ENCODE results near the gene ACO1. TPM values are rescaled to one million over a fixed set of nuclear protein-coding genes. Genes with fewer than 3 reads are reported as not detected.

The ACO1 gene
- 10 to 100 TPM; 15.3 to 15.7 TPM for total RNA-seq

DNA sequence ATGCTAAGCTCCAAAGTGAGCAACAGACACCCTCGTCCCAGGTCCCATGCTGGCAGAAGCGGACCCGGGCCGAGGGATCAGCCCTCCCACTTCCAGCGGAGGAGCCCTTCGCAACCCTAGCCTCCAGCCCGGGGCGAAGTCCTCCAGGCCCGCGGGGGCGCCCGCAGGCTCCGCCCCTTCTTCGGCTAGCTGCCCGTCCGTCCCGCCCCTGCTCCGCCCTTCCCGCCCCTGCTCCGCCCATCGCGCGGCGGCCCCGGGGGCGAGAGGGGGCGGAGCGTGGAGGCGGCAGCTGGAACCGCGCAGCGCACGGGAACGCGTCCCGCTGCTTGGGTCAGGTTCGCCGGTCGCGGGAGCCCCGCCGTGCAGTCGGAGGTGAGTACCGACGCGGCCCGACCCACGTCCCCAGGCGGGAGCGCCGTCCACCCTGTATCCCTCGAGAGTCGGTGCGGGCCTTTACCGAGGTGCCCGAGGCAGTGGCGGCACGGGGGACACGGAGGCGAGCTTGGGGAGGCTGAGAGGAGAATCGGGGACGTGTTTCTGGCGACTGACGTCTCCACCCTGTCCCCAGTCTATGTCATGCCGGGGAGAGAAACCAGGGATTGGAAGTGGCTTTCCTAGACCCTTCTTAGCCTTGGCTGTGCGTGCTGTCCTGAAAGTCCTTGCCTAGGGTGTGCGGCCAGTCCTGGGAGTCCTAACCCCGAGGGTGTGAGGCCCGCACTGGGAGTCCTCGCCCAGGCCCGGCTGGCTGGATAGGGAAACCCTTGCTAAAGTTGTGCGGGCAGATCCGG, at the start of gene ACO1:
Gene ACO1 (plus strand): TSS at position 280 of the 788 bp plus-strand sequence. CDS start 20,864 bp downstream, outside the sequence.
- no peak within 1 kb of the TSS for H3K27ac Mint-ChIP-seq
- TF ChIP-seq, protein P1, sequence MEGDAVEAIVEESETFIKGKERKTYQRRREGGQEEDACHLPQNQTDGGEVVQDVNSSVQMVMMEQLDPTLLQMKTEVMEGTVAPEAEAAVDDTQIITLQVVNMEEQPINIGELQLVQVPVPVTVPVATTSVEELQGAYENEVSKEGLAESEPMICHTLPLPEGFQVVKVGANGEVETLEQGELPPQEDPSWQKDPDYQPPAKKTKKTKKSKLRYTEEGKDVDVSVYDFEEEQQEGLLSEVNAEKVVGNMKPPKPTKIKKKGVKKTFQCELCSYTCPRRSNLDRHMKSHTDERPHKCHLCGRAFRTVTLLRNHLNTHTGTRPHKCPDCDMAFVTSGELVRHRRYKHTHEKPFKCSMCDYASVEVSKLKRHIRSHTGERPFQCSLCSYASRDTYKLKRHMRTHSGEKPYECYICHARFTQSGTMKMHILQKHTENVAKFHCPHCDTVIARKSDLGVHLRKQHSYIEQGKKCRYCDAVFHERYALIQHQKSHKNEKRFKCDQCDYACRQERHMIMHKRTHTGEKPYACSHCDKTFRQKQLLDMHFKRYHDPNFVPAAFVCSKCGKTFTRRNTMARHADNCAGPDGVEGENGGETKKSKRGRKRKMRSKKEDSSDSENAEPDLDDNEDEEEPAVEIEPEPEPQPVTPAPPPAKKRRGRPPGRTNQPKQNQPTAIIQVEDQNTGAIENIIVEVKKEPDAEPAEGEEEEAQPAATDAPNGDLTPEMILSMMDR (IDR thresholded peaks at IDR 0.05), result no peak
- DNase-seq (peak; percentile 83), ATAC-seq (peak; percentile 97)
- peaks cover 12% of the 10 kb centered on the region for H3K27me3 Mint-ChIP-seq
- intact Hi-C loops (cut with micrococcal nuclease), result no loop called here
- no peaks in the 10 kb centered on the region for H3K36me3 Mint-ChIP-seq (ENCODE audit: low read depth)
- CTCF ChIA-PET, result interaction anchor here (0.7 to 6.8 kb wide), 11 partner anchors 10 to 568 kb away, joined by 3 to 102 read pairs (median 5); partner anchors contain the start of genes NDUFB6, RIGI, SMIM27 and TOPORS
- H3K4me3 Mint-ChIP-seq, result peak within 1 kb of the TSS; percentile 81
- H3K9me3 Mint-ChIP-seq, result no peaks in the 10 kb centered on the region
- H3K4me1 Mint-ChIP-seq (ENCODE audit: low read depth), result peaks cover 17% of the 10 kb centered on the region
- POLR2A ChIA-PET, result no interaction called here

DNA sequence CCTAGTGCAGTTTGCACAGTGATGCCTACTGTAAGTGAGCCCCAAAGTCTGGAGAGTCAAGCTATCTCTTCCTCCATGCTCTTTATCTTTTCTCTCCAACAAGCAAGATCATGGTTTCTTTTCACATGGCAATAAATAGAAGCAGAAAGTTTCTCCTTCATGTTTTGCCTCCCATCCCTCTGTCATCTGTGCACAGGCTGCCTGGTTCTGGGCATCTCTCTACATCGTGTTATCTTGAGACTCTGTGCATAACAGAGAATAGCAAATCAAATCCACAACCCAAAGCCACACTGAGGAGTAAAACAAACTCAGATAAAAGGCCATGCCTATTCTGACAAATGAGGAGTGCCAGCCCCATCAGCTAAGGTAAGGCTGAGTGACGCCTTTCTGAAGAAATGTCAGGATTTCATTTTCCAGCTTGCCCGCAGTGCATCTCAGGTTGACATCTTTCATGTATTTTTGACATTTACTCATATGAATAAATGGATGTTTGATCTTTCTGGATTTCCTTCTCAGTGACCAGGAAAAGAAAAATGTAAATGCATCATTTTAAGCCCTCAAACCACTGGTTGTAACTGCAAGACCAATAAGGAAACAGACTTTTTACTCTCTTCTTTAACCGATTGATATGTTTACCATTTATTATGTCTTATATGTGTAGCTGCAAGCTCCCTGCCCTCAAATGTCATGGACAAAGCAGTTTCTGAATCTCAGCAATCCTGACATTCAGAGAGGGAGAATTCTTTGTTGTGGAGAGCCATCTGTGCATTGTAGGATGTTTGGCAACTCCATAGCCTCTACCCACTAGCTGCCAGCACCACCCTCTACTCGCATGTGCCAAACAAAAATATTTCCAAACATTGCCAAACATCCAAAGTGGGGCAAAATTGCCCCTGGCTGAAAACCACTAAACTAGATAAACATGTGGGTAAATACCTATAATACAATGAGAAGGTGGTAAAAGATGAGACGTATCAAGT, 49.2 kb upstream of the ACO1 start:
- Mint-ChIP-seq H3K36me3 (ENCODE audit: low read depth) (no peaks in the 10 kb centered on the region), H3K9me3 (no peaks in the 10 kb centered on the region), H3K27me3 (peaks cover 2% of the 10 kb centered on the region), H3K4me3 (no peak overlapping the region), H3K4me1 (ENCODE audit: low read depth) (no peaks in the 10 kb centered on the region), H3K27ac (no peak overlapping the region)
- intact Hi-C loops (cut with micrococcal nuclease), result no loop called here
- ChIA-PET CTCF (no interaction called here), POLR2A (no interaction called here)
- ATAC-seq (no peak), DNase-seq (no peak)
- TF ChIP-seq, protein P1 (IDR thresholded peaks at IDR 0.05), result no peak

DNA sequence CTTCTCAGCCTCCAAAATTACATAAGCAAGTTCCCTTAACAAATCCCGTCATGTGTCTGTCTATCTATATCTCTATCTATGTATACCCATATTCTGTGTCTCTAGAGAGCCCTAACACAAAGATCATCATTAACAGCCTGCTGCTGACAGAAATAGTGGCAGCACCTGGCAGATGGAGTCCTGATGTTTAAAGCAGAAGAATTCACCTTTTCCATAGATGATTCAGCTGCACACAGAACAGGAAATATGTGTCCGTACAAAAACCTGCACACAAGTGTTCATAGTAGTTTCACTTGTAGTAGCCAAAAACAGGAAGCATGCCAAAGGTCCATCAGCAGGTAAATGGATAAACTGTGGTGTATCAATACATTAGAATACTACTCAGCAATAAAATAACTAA, 45.0 kb upstream of the ACO1 start:
- TF ChIP-seq, protein P1 (IDR thresholded peaks at IDR 0.05), result no peak
- Mint-ChIP-seq H3K4me3 (no peak overlapping the region), H3K27me3 (no peaks in the 10 kb centered on the region), H3K36me3 (ENCODE audit: low read depth) (no peaks in the 10 kb centered on the region), H3K4me1 (ENCODE audit: low read depth) (peaks cover 7% of the 10 kb centered on the region), H3K27ac (no peak overlapping the region), H3K9me3 (no peaks in the 10 kb centered on the region)
- CTCF ChIA-PET, result no interaction called here
- POLR2A ChIA-PET, result no interaction called here
- intact Hi-C loops (cut with micrococcal nuclease), result no loop called here
- ATAC-seq (no peak), DNase-seq (no peak)

DNA sequence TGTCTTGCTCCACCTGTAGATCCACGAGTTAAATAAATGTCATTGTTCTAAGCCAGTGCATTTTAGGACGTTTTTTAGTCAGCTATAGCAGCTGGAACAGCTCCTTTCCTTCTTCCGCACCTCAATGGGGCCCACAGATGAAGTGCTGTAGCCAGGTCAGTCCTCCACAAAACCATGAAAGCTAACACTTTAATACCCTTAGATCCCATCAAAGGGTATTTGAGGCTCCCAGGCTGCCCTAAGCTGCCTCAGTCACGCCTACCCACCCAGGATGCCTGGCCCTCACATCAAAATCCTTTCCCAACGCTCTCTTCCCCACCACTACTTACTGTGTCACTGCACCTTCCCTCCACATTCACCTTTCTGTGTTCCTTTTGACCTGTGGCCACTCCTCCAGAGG, 44.1 kb upstream of the ACO1 start:
- intact Hi-C loops (cut with micrococcal nuclease), result no loop called here
- Mint-ChIP-seq H3K4me1 (ENCODE audit: low read depth) (peaks cover 7% of the 10 kb centered on the region), H3K9me3 (no peaks in the 10 kb centered on the region), H3K36me3 (ENCODE audit: low read depth) (no peaks in the 10 kb centered on the region), H3K27me3 (no peaks in the 10 kb centered on the region), H3K4me3 (no peak overlapping the region), H3K27ac (no peak overlapping the region)
- DNase-seq (no peak), ATAC-seq (no peak)
- TF ChIP-seq, protein P1 (IDR thresholded peaks at IDR 0.05), result no peak
- ChIA-PET CTCF (interaction anchor here (0.8 to 1.1 kb wide), 3 partner anchors 10 to 240 kb away, joined by 3 to 5 read pairs (median 3); no protein-coding TSS in a partner anchor), POLR2A (no interaction called here)

Measured in activated CD8-positive, alpha-beta T cell treated with anti-CD3 and anti-CD28 coated beads for 36 hours (primary cell).